GM23248 (cell line): ENCODE results near the gene EMILIN2. TPM values are rescaled to one million over a fixed set of nuclear protein-coding genes. Genes with fewer than 3 reads are reported as not detected.
A peak's percentile ranks its signal among the peaks of the same experiment; 100 is the strongest.
"Not testable (repeated sequence)": the region's sequence is repeated elsewhere in the genome, so short reads cannot be mapped to it uniquely, and the experiment has no call there.

Experiments
- DNase-seq: peaks from one replicate; pipeline ENCODE4 v3.0.0-alpha.2; 2015
- H2AFZ ChIP-seq: fragments of 200-600 bp; sonication (generic); 2 replicates; pipeline ENCODE4 v1.6.1; 2016; ENCODE audit warnings: antibody characterized with exemption
- H3F3A ChIP-seq: fragments of 200-600 bp; sonication (generic); 2 replicates; pipeline ENCODE4 v1.6.1; 2016; ENCODE audit warnings: mild to moderate bottlenecking, antibody characterized with exemption, mixed run types; ENCODE audit not compliant: insufficient read depth
- H3K27ac ChIP-seq: fragments of 200-600 bp; sonication (generic); 2 replicates; pipeline ENCODE4 v1.5.1; 2016; ENCODE audit warnings: mild to moderate bottlenecking
- H3K27me3 ChIP-seq: fragments of 200-600 bp; sonication (generic); replicated peaks from 2 replicates; pipeline ENCODE4 v1.6.1; 2016; ENCODE audit warnings: mild to moderate bottlenecking; ENCODE audit not compliant: insufficient read depth
- H3K36me3 ChIP-seq: fragments of 200-600 bp; sonication (generic); 2 replicates; pipeline ENCODE4 v1.6.1; 2016; ENCODE audit warnings: low read depth, mild to moderate bottlenecking
- H3K4me1 ChIP-seq: fragments of 200-600 bp; sonication (generic); 2 replicates; pipeline ENCODE4 v1.6.1; 2016; ENCODE audit warnings: mild to moderate bottlenecking; ENCODE audit not compliant: insufficient read depth
- H3K4me2 ChIP-seq: fragments of 200-600 bp; sonication (generic); one replicate; pipeline ENCODE4 v1.6.1; 2016; ENCODE audit warnings: mild to moderate bottlenecking; ENCODE audit not compliant: unreplicated experiment
- H3K4me3 ChIP-seq: fragments of 200-600 bp; sonication (generic); 2 replicates; pipeline ENCODE4 v1.5.1; 2016; ENCODE audit warnings: mild to moderate bottlenecking
- H3K79me2 ChIP-seq: fragments of 200-600 bp; sonication (generic); 2 replicates; pipeline ENCODE4 v1.6.1; 2016; ENCODE audit warnings: mild to moderate bottlenecking; ENCODE audit not compliant: insufficient read depth
- H3K9ac ChIP-seq: fragments of 200-600 bp; sonication (generic); 2 replicates; pipeline ENCODE4 v1.6.1; 2016; ENCODE audit warnings: mild to moderate bottlenecking
- H3K9me2 ChIP-seq: fragments of 200-600 bp; sonication (generic); 2 replicates; pipeline ENCODE4 v1.6.1; 2016; ENCODE audit warnings: mixed run types, mild to moderate bottlenecking, moderate library complexity; ENCODE audit not compliant: insufficient read depth
- H3K9me3 ChIP-seq: fragments of 200-600 bp; sonication (generic); one replicate; pipeline ENCODE4 v1.6.1; 2017; ENCODE audit warnings: low read depth
- H4K20me1 ChIP-seq: fragments of 200-600 bp; sonication (generic); 2 replicates; pipeline ENCODE4 v1.6.0; 2016; ENCODE audit not compliant: insufficient read depth
- EZH2 ChIP-seq: fragments of 200-600 bp; sonication (generic); IDR thresholded peaks from 2 replicates; pipeline ENCODE4 v1.6.1; 2018; ENCODE audit warnings: antibody characterized with exemption, mild to moderate bottlenecking; ENCODE audit not compliant: insufficient read depth, poor library complexity, severe bottlenecking
- EZH2phosphoT487 ChIP-seq: fragments of 200-600 bp; sonication (generic); IDR thresholded peaks from 2 replicates; pipeline ENCODE4 v1.6.1; 2018; ENCODE audit warnings: antibody characterized with exemption, moderate library complexity, mild to moderate bottlenecking, low read depth; ENCODE audit not compliant: insufficient read depth
- WGBS, 2 experiments: methylation state at CpG; one replicate each; pipeline ENCODE4 v1.1.6; 2015 to 2017; ENCODE audit warnings: low lambda C conversion rate in 2 of 2, low coverage in 1 of 2; ENCODE audit errors: missing lambda C conversion rate in 2 of 2; 5-methylcytosine and 5-hydroxymethylcytosine counted together
- in situ Hi-C: fragments of 300-500 bp; cut with MboI; formaldehyde crosslinking; loops from 2 replicates; pipeline ENCODE4 v1.15.0; 2020
- polyA plus RNA-seq: library from polyadenylated mRNA; unstranded; fragments of >200 nt; fragmentation: Nextera tagmentation; extraction: Ambion mirVana; gene quantifications from 2 replicates; pipeline ENCODE4 v1.2.1, GENCODE V29; 2016
- total RNA-seq: library from RNA; depleted of rRNA; stranded (reverse); fragments of >200 nt; shearing (Covaris generic); gene quantifications from 2 replicates; pipeline ENCODE4 v1.2.3, GENCODE V29; 2014

Gene EMILIN2
- total and polyA plus RNA-seq, 2 experiments from 2014 or later = 9.0 to 23.9 TPM

DNA sequence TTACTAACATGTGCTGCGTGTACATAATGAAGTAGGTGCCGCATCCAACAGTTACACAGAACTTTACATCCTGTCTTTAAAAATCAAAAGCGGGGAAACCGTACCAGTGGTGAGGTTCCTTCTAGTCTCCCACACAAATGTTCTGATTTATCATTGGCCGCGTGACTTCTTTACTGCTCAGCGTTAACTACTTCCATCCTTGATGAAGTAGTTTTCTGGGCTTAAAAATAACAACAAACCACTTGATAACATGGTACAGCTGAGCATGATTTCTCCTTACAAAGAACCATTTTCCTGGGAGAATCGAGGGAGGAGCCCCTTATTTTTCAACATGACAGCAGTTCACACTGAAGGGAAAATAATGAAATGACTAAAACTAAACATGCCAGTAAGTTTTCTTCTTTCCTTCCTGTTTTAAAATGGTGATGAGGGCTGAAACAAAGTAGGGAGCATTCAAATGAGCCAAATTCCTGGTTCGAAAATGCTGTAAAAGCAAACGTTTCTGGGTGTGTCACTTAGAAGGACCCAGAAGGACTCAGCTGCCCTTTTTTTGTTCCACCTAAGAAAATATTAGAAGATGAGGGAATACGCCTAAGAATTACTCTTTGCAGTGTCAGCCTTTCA lies 9.9 kb downstream of the EMILIN2 start:
- no peak for TF ChIP-seq EZH2phosphoT487
- TF ChIP-seq EZH2 = no peak
- in situ Hi-C loops = no loop called here
- peak overlapping the region; percentile 73 for H3K9ac ChIP-seq
- H3K9me3 ChIP-seq = no peaks in the 10 kb centered on the region
- peaks cover 46% of the 10 kb centered on the region for H3K4me1 ChIP-seq
- peak overlapping the region; percentile 87 for H3K27ac ChIP-seq
- no peaks in the 10 kb centered on the region for H4K20me1 ChIP-seq
- DNase-seq = peak; percentile 54
- no peaks in the 10 kb centered on the region for H3K36me3 ChIP-seq
- no peaks in the 10 kb centered on the region for H3K79me2 ChIP-seq
- WGBS, 2 experiments = 18 to 25% methylated on average over 11 of the region's 11 CpGs
- peaks cover 48% of the 10 kb centered on the region for H3F3A ChIP-seq
- H3K27me3 ChIP-seq = no peaks in the 10 kb centered on the region
- H3K9me2 ChIP-seq = no peaks in the 10 kb centered on the region
- H2AFZ ChIP-seq = peak overlapping the region; percentile 58
- peak overlapping the region; percentile 16 for H3K4me3 ChIP-seq
- H3K4me2 ChIP-seq = peak overlapping the region; percentile 38

DNA sequence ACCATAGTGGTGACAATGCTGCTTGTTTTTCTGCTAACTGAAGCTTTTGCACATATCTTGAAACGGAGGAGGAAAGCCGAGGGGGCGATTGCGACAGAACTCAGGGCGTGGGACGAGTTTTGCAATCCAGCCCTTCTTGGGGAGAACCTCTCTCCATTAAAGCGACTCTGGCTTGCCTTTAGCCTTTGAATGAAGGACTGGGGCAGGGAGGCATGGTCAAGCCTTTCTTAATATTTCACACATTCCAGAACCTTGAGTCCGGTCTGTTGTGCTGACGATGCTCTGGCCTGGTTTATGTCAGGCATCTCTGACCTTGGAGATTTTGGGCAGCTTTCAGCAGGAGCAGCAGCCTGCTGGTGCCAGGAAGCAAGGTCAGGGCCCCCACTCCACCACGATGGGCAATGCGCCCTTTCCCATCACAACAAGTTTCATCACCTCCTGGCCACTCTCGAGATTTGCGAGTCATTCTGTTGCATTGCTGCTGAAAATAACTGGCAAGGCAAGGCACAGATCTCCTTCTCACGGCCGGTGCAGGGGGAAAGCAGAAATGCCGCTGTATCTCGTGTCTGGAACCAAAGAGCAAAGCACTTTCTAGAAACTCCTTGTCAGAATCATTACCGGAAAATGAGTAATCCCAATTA lies 10.8 kb downstream of the EMILIN2 start:
- H3K79me2 ChIP-seq = no peaks in the 10 kb centered on the region
- peak; percentile 95 for DNase-seq
- peak overlapping the region; percentile 58; the same call in 1 of the 2 replicates for H2AFZ ChIP-seq
- in situ Hi-C loops = no loop called here
- H3K9ac ChIP-seq = peak overlapping the region; percentile 73
- peaks cover 46% of the 10 kb centered on the region for H3K4me1 ChIP-seq
- H3K4me3 ChIP-seq = peak overlapping the region; percentile 16
- H3K9me2 ChIP-seq = no peaks in the 10 kb centered on the region
- H4K20me1 ChIP-seq = no peaks in the 10 kb centered on the region
- no peaks in the 10 kb centered on the region for H3K9me3 ChIP-seq
- 1% methylated on average over 18 of the region's 18 CpGs for WGBS, 2 experiments
- H3K27ac ChIP-seq = peak overlapping the region; percentile 87
- H3K4me2 ChIP-seq = peak overlapping the region; percentile 38
- TF ChIP-seq EZH2 (no peak), EZH2phosphoT487 (no peak)
- no peaks in the 10 kb centered on the region for H3K36me3 ChIP-seq
- no peaks in the 10 kb centered on the region for H3K27me3 ChIP-seq
- H3F3A ChIP-seq = peaks cover 48% of the 10 kb centered on the region

DNA sequence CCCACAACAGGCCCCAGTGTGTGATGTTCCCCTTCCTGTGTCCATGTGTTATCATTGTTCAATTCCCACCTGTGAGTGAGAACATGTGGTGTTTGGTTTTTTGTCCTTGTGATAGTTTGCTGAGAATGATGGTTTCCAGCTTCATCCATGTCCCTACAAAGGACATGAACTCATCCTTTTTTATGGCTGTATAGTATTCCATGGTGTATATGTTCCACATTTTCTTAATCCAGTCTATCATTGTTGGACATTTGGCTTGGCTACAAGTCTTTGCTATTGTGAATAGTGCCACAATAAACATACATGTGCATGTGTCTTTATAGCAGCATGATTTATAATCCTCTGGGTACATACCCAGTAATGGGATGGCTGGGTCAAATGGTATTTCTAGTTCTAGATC lies 13.6 kb downstream of the EMILIN2 start:
- peaks cover 31% of the 10 kb centered on the region for H3K4me1 ChIP-seq
- in situ Hi-C loops, H3K4me3 ChIP-seq: not testable (repeated sequence)

DNA sequence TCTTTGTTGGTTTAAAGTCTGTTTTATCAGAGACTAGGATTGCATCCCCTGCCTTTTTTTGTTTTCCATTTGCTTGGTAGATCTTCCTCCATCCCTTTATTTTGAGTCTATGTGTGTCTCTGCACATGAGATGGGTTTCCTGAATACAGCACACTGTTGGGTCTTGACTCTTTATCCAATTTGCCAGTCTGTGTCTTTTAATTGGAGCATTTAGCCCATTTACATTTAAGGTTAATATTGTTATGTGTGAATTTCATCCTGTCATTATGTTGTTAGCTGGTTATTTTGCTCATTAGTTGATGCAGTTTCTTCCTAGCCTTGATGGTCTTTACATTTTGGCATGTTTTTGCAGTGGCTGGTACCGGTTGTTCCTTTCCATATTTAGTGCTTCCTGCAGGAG lies 17.2 kb downstream of the EMILIN2 start:
- H3K27me3 ChIP-seq, H3K9me2 ChIP-seq, DNase-seq, H3K4me3 ChIP-seq, H3K36me3 ChIP-seq, H3K9ac ChIP-seq, H3K9me3 ChIP-seq, H3K79me2 ChIP-seq, H3K27ac ChIP-seq, H3K4me2 ChIP-seq, H3K4me1 ChIP-seq, in situ Hi-C loops, H2AFZ ChIP-seq, H4K20me1 ChIP-seq: not testable (repeated sequence)
- WGBS, 2 experiments = 93 to 94% methylated on average over 1 of the region's 1 CpG
- peaks cover 11% of the 10 kb centered on the region for H3F3A ChIP-seq

More for the DNA sequence above, 13.6 kb downstream of the EMILIN2 start:
- not testable (repeated sequence) for H3K79me2 ChIP-seq, DNase-seq, H3K27ac ChIP-seq, H3K4me2 ChIP-seq, H3K9ac ChIP-seq, H2AFZ ChIP-seq, H3K27me3 ChIP-seq, H3K9me3 ChIP-seq, H3K9me2 ChIP-seq, H3K36me3 ChIP-seq, H4K20me1 ChIP-seq
- H3F3A ChIP-seq = peaks cover 39% of the 10 kb centered on the region

DNA sequence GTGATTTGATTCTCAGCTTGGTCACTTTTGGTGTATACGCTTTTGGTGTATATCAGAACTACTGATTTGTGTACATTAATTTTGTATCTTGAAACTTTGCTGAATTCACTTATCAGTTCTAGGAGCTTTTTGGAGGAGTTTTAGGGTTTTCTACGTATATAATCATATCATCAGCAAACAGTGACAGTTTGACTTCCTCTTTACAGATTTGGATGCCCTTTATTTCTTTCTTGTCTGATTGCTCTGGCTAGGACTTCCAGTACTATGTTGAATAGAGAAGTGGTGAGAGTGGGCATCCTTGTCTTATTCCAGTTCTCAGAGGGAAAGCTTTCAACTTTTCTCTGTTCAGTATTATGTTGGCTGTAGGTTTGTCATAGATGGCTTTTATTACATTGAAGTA lies 19.7 kb downstream of the EMILIN2 start:
- DNase-seq, H3F3A ChIP-seq, H3K79me2 ChIP-seq, H4K20me1 ChIP-seq, H3K4me3 ChIP-seq, H2AFZ ChIP-seq, H3K4me1 ChIP-seq, H3K27me3 ChIP-seq, in situ Hi-C loops, H3K36me3 ChIP-seq, H3K9me2 ChIP-seq, H3K9ac ChIP-seq, H3K9me3 ChIP-seq, H3K27ac ChIP-seq, H3K4me2 ChIP-seq: not testable (repeated sequence)
- 49 to 50% methylated on average over 2 of the region's 2 CpGs for WGBS, 2 experiments
